HepG2 (cell line): ENCODE measurements around the gene AGAP1. TPM values are rescaled to one million over a fixed set of nuclear protein-coding genes. Genes with fewer than 3 reads are reported as not detected.

Experiments
- ATAC-seq: fragments of 200-7000 bp; cut with Tn5 transposase; 3 replicates; pipeline ENCODE4 v1.9.1; 2020; ENCODE audit warnings: mild to moderate bottlenecking, moderate library complexity
- BruUV-seq: library from RNA; stranded (reverse); fragments of 400-500 nt; replicated peaks from 2 replicates; lab custom pipeline; 2021; lab: Mats Ljungman, UMichigan
- CTCF ChIA-PET: fragments of 300-600 bp; formaldehyde crosslinking; extraction: SDS; loops from one replicate; lab custom pipeline; 2021; ENCODE audit warnings: low total read pairs, inconsistent platforms, low intra/inter-chr PET ratio; lab: Yijun Ruan, JAX
- POLR2A ChIA-PET: fragments of 350-600 bp; sonication (Branson Sonifier 250); formaldehyde crosslinking; loops from one replicate; lab custom pipeline; 2020; ENCODE audit warnings: antibody characterized with exemption, inconsistent platforms; lab: Yijun Ruan, JAX
- DNase-seq: peaks from one replicate; pipeline ENCODE4 v3.0.0-alpha.2; 2015; ENCODE audit warnings: low spot score
- FAIRE-seq: peaks from 3 replicates; lab custom pipeline; 2011; peaks lifted over from hg19 to GRCh38; lab: Jason Lieb, UNC
- H2AFZ ChIP-seq: one replicate; pipeline ENCODE4 v1.6.1; 2011; ENCODE audit warnings: low read length, inconsistent platforms
- H3K27ac ChIP-seq: fragments of 300-600 bp; 3 replicates; pipeline ENCODE4 v1.8.0; 2011; ENCODE audit warnings: mixed run types, mild to moderate bottlenecking, mixed read lengths, low read length, inconsistent platforms; ENCODE audit not compliant: insufficient read depth; ENCODE audit errors: extremely low read length
- H3K27me3 ChIP-seq, 2 experiments: fragments of 200-600 bp in 1 of 2; 2 replicates in 1 of 2; 3 replicates in 1 of 2; pipeline versions ENCODE4 v1.6.0 to v1.8.0; 2011; ENCODE audit warnings: low read length in 2 of 2, mild to moderate bottlenecking in 2 of 2, moderate library complexity in 2 of 2, inconsistent platforms in 1 of 2; ENCODE audit not compliant: insufficient read depth in 2 of 2, control insufficient read depth in 1 of 2
- H3K36me3 ChIP-seq, 2 experiments: fragments of 200-600 bp in 1 of 2; replicated peaks in 1 of 2; 2 replicates in 1 of 2; 3 replicates in 1 of 2; pipeline versions ENCODE4 v1.5.1 to v1.8.0; 2011; ENCODE audit warnings: low read length in 2 of 2, inconsistent platforms in 1 of 2; ENCODE audit not compliant: insufficient read depth in 2 of 2, control insufficient read depth in 1 of 2
- H3K4me1 ChIP-seq: 2 replicates; pipeline ENCODE4 v1.5.1; 2012; ENCODE audit warnings: low read length, inconsistent platforms; ENCODE audit not compliant: insufficient read depth
- H3K4me2 ChIP-seq: 2 replicates; pipeline ENCODE4 v1.6.0; 2011; ENCODE audit warnings: low read depth, low read length, inconsistent platforms
- H3K4me3 ChIP-seq, 3 experiments: fragments of 200-600 bp in 1 of 3; sonication (generic), shearing (Covaris generic) in 1 of 3; replicated peaks in 1 of 3; 2 replicates each; pipeline ENCODE4 v1.5.1; 2011 to 2016; ENCODE audit warnings: low read length in 3 of 3, inconsistent platforms in 2 of 3, low read depth in 2 of 3, mild to moderate bottlenecking in 2 of 3, control low read depth in 1 of 3, mixed read lengths in 1 of 3; ENCODE audit not compliant: insufficient read depth in 1 of 3
- H3K79me2 ChIP-seq: one replicate; pipeline ENCODE4 v1.6.1; 2011; ENCODE audit warnings: low read length, inconsistent platforms; ENCODE audit not compliant: insufficient read depth
- H3K9ac ChIP-seq: 2 replicates; pipeline ENCODE4 v1.6.0; 2011; ENCODE audit warnings: mild to moderate bottlenecking, low read depth, low read length, inconsistent platforms; ENCODE audit not compliant: insufficient read depth
- H3K9me3 ChIP-seq: 2 replicates; pipeline ENCODE4 v1.5.1; 2012; ENCODE audit warnings: mild to moderate bottlenecking, low read length
- H4K20me1 ChIP-seq: 2 replicates; pipeline ENCODE4 v1.6.0; 2011; ENCODE audit warnings: inconsistent platforms, mild to moderate bottlenecking, low read length, moderate library complexity; ENCODE audit not compliant: insufficient read depth
- CBX2 ChIP-seq, 2 experiments: fragments of 200-600 bp in 1 of 2; sonication (generic); formaldehyde crosslinking in 1 of 2; IDR thresholded peaks; 2 replicates each; pipeline versions ENCODE4 v1.7.0 to v1.8.1; 2018 to 2022; ENCODE audit warnings: low read depth in 2 of 2, low read length in 1 of 2, mild to moderate bottlenecking in 1 of 2, missing genetic modification reagents in 1 of 2
- RBM22 ChIP-seq: fragments of 200-400 bp; formaldehyde crosslinking; optimal IDR thresholded peaks from 2 replicates; pipeline ENCODE3; 2017; ENCODE audit warnings: mild to moderate bottlenecking, low read length, moderate library complexity
- ZNF275 ChIP-seq: sonication (generic); formaldehyde crosslinking; IDR thresholded peaks from 2 replicates; pipeline ENCODE4 v1.8.0; 2022; ENCODE audit warnings: missing genetic modification reagents, mild to moderate bottlenecking, inconsistent platforms, borderline replicate concordance
- WGBS: methylation state at CpG from one replicate; pipeline ENCODE4 v1.1.6; 2017; ENCODE audit warnings: low lambda C conversion rate; 5-methylcytosine and 5-hydroxymethylcytosine counted together
- in situ Hi-C: cut with HindIII; loops from 2 replicates; pipeline ENCODE4 v1.10.0; 2017; ENCODE audit warnings: low pct_unique_long_range_greater_than_20kb; ENCODE audit not compliant: extremely low pct_ligation_motif_present
- intact Hi-C: fragments of 100-400 bp; cut with micrococcal nuclease; formaldehyde crosslinking; loops from one replicate; pipeline ENCODE4 v1.10.0; 2022; ENCODE audit not compliant: unreplicated experiment
- polyA plus RNA-seq, 8 experiments: library from polyadenylated mRNA; depleted of rRNA in 3 of 8; stranded (reverse) in 7 of 8; unstranded in 1 of 8; fragments of >200 nt; fragmentation: Illumina TruSeq in 4 of 8; extraction: Trizol in 4 of 8; gene quantifications; 2 replicates each; pipeline versions ENCODE4 v1.2.1 to v1.2.3, GENCODE V29; 2011 to 2016; ENCODE audit warnings: low read depth in 4 of 8, missing spikeins in 1 of 8, mixed read lengths in 1 of 8; ENCODE audit not compliant: insufficient read depth in 1 of 8
- total RNA-seq, 5 experiments: library from RNA; depleted of rRNA; stranded (reverse); fragments of >200 nt; fragmentation: Illumina TruSeq; extraction: Trizol; gene quantifications; 2 replicates each; pipeline ENCODE4 v1.2.3, GENCODE V29; 2016; ENCODE audit warnings: low read depth in 1 of 5

The AGAP1 gene
- total and polyA plus RNA-seq, 2 of the 13 experiments (the other 11 are each of a cell fraction or from before 2014, with no cell fraction given), result 21.2 to 32.7 TPM

GRCh38 chr2:236044191-236044590, 550.3 kb downstream of the AGAP1 start (continued):
- TF ChIP-seq ZNF275 (CRISPR knock-in tag), result no peak
- TF ChIP-seq, all 625 proteins: peak for 0

DNA sequence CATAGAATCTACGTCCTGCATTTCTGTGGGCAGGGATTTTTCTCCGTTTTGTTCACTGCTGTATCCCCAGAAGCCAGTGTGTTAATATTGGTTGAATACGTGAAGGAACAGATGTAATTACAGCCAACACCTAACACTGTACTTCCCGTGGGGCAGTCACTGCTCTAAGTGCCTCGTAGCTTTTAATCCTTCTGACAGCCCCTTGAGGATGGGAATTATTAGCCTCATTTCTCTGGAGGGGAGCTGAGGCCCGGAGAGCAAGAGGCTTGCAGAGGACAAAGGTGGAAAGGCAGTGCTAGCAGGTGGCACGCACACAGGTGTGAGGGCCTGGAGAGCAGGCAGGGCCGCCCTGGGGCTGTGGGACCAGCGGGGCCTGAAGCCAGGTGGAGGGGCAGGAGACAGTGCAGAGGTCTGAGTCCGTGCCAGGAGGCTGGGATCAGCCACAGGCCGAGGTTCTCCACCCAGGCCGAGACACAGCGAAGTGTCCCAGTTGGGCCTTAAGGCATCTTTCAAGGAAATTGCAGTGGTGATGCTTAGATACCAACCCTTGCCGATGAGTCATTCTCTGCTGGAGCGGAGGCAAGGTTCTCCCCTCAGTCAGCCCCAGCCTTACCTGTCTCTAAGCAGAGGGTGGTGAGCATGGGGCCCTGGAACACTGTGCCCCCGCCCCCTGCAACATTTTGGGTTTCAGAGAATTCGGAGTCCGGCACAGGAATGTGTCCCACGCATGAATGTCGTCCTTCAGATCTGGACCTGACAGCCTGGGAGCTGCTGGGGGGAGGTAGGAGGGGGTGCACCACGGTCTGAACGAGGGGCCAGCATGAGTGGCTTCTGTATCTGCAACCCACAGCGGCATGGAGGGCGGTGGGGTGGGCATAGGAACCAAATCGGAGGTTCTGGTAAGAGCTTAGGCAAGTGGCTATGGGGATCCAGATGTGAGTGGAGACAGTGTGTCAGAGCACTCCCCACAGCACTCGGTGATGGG, 551.7 kb downstream of the AGAP1 start:
- H2AFZ ChIP-seq, result no peak overlapping the region
- ATAC-seq, result no peak
- TF ChIP-seq RBM22, result peak; percentile 58
- no peak for TF ChIP-seq CBX2 (IDR thresholded peaks at IDR 0.05; ENCODE audit: low read depth, low read length)
- no peak for TF ChIP-seq CBX2 (CRISPR knock-in tag; IDR thresholded peaks at IDR 0.05; ENCODE audit: low read depth)
- H3K4me2 ChIP-seq, result no peak overlapping the region
- no peak for FAIRE-seq
- no peaks in the 10 kb centered on the region for H3K27me3 ChIP-seq
- no peaks in the 10 kb centered on the region for H3K4me1 ChIP-seq
- H4K20me1 ChIP-seq, result no peaks in the 10 kb centered on the region; the same call in 1 of the 2 replicates
- H3K79me2 ChIP-seq, result no peaks in the 10 kb centered on the region
- no TSS peak for BruUV-seq
- ChIA-PET POLR2A (no interaction called here), CTCF (no interaction called here)
- H3K9me3 ChIP-seq, result no peaks in the 10 kb centered on the region
- H3K27ac ChIP-seq, result no peak overlapping the region
- no peak for DNase-seq
- no peak overlapping the region for H3K4me3 ChIP-seq
- in situ Hi-C loops (no loop called here), intact Hi-C loops (no loop called here)
- 98% methylated on average over 20 of the region's 26 CpGs for WGBS
- H3K9ac ChIP-seq, result no peak overlapping the region
- peaks cover 19 to 37% of the 10 kb centered on the region in 2 experiments for H3K36me3 ChIP-seq
